ENCODE results near the gene SST. TPM values are rescaled to one million over a fixed set of nuclear protein-coding genes. Genes with fewer than 3 reads are reported as not detected.

SST gene
- total RNA-seq (ENCODE audit: low replicate concordance), result not detected in 2 replicates

DNA sequence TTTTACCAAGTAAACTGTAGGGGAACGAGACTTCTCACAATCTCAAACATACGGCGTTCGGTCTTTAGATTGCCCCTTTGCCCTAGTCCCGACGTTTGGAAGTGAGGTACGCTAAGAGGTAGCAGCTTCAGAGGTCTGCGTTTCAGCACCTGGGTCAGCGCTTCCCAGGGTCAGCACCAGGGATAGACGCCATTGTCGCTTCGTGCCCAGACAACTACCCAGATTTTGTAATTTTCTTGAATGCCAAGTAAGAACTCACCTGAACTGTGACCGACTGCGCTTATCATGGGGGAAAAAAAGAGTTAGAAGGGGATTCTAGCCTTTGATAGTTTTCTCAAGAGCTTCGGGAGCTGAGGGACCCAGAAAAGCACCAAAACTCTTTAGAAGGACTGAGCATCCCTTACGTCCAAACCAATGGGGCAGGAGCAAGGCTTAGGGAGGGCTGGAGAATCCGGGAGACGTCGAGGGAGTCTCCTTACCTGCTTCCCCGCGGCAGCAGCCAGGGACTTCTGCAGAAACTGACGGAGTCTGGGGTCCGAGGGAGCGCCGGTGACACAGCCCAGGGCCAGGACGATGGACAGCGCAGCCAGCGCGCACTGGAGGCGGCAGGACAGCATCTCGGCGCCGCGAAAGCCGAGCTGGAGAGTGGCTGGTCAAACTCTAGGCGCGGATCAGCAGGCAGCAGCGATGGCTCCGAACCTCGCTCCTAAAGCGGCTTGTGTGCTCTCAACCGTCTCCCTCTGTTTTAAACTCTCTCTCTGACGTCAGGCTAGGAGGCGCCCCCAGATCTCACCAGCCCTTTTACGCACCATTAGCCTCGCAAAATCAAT is at the start of gene SST:
TSS of gene SST (minus strand) at position 720 of the 830 bp plus-strand sequence. CDS start at position 617, 103 bp downstream.

DNA sequence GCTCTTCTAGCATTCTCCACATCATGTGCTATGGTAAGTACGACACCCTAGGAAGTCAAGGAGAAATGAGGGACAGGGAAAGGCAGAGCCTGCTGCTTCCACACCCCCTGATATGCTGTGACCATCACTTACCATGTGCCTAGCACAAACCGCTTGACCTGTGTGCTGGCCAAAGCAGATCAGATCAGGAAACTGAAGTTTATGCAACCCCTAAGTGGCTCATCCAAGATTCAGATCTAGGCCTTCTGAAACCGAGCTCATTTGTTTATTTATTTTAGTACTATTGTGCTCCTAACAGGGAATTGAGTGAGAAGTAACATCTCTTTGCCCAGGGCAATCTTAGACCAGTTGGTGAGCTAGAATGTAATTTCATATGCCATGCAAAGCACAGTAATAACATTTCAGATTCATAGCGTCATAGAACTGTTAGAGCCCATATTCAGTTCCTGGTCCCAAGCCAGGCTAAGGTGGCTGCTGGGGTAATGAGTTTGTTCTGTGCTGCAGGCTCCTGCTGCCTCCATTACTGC is 32.4 kb upstream of the SST start, which contains the start of gene RTP2:
TSS of gene RTP2 (minus strand) at position 51 of the 527 bp plus-strand sequence. CDS start 429 bp downstream, outside the sequence.

Other genes starting within 250 kb of the SST start
- gene RTP2, start 32.2 kb upstream of the SST start, total RNA-seq (ENCODE audit: low replicate concordance), result not detected in 2 replicates
- 8.9 and 29.0 TPM in 2 replicates for gene BCL6, start 75.1 kb upstream of the SST start, total RNA-seq (ENCODE audit: low replicate concordance)